Suprapubic skin (tissue), 3 donors: Measurements from ENCODE around the gene LRRFIP1.

Source experiments
- CTCF ChIP-seq, 2 donors: fragments of 200-600 bp in 1 of 2; fragments of 450-650 bp in 1 of 2; sonication (generic) in 1 of 2; IDR thresholded peaks; one replicate each; pipeline ENCODE4 v1.5.1; 2016 to 2019; ENCODE audit warnings: antibody characterized with exemption in 2 of 2, mild to moderate bottlenecking in 1 of 2, moderate library complexity in 1 of 2
- POLR2A ChIP-seq, 2 donors: fragments of 450-650 bp; IDR thresholded peaks; one replicate each; pipeline ENCODE4 v1.6.1; 2017; ENCODE audit warnings: antibody characterized with exemption in 2 of 2, mild to moderate bottlenecking in 2 of 2, moderate library complexity in 2 of 2

- TF ChIP-seq POLR2A (IDR thresholded peaks at IDR 0.05), result no peak
- TF ChIP-seq CTCF (IDR thresholded peaks at IDR 0.05), result no peak
These were observed 14.8 kb downstream of the LRRFIP1 start for GRCh38 chr2:237642038-237642734.
